HFFc6 (cell line): ENCODE measurements around the gene ANO9. TPM values are rescaled to one million over a fixed set of nuclear protein-coding genes. Genes with fewer than 3 reads are reported as not detected.

Source experiments
- DNase-seq: peaks from one replicate; pipeline ENCODE4 v3.0.0-alpha.2; 2018
- H3K27ac Mint-ChIP-seq: 2 replicates; pipeline ENCODE4 v1.8.0; 2020; ENCODE audit warnings: mild to moderate bottlenecking, mixed read lengths
- H3K27me3 Mint-ChIP-seq: 2 replicates; pipeline ENCODE4 v1.8.0; 2021; ENCODE audit warnings: mild to moderate bottlenecking, moderate library complexity, mixed read lengths; ENCODE audit not compliant: insufficient read depth
- H3K36me3 Mint-ChIP-seq: 2 replicates; pipeline ENCODE4 v1.8.0; 2021; ENCODE audit warnings: low read depth, mixed read lengths
- H3K4me1 Mint-ChIP-seq: 2 replicates; pipeline ENCODE4 v1.8.0; 2020; ENCODE audit warnings: low read depth, mixed read lengths
- H3K4me3 Mint-ChIP-seq: 2 replicates; pipeline ENCODE4 v1.8.0; 2020; ENCODE audit warnings: mild to moderate bottlenecking, moderate library complexity, mixed read lengths
- H3K9me3 Mint-ChIP-seq: 2 replicates; pipeline ENCODE4 v1.8.0; 2020; ENCODE audit warnings: mild to moderate bottlenecking, mixed read lengths
- total RNA-seq, 6 experiments: library from RNA; stranded (reverse); fragmentation: NEBNext Ultra II Directional; extraction: Animal tissue kit (Norgen Biotek cat#: 25700); gene quantifications; 2 replicates in 1 of 6; 3 replicates in 5 of 6; pipeline ENCODE4 v1.2.3, GENCODE V29; 2021
- TF ChIP-seq, protein P1 (sequence below): fragments of 200-600 bp; sonication (generic); IDR thresholded peaks from 2 replicates; pipeline ENCODE4 v1.5.0; 2021; ENCODE audit warnings: antibody characterized with exemption, mild to moderate bottlenecking

ANO9 gene
- total RNA-seq, 6 experiments from 2014 or later = not detected

GRCh38 chr11:459511-460220 is 17.9 kb upstream of the ANO9 start:
- TF ChIP-seq, protein P1, sequence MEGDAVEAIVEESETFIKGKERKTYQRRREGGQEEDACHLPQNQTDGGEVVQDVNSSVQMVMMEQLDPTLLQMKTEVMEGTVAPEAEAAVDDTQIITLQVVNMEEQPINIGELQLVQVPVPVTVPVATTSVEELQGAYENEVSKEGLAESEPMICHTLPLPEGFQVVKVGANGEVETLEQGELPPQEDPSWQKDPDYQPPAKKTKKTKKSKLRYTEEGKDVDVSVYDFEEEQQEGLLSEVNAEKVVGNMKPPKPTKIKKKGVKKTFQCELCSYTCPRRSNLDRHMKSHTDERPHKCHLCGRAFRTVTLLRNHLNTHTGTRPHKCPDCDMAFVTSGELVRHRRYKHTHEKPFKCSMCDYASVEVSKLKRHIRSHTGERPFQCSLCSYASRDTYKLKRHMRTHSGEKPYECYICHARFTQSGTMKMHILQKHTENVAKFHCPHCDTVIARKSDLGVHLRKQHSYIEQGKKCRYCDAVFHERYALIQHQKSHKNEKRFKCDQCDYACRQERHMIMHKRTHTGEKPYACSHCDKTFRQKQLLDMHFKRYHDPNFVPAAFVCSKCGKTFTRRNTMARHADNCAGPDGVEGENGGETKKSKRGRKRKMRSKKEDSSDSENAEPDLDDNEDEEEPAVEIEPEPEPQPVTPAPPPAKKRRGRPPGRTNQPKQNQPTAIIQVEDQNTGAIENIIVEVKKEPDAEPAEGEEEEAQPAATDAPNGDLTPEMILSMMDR = no peak
- Mint-ChIP-seq H3K4me3 (no peak overlapping the region), H3K9me3 (no peaks in the 10 kb centered on the region), H3K36me3 (peaks cover 15% of the 10 kb centered on the region), H3K27ac (no peak overlapping the region), H3K4me1 (no peaks in the 10 kb centered on the region), H3K27me3 (no peaks in the 10 kb centered on the region; the same call in 1 of the 2 replicates)
- DNase-seq = no peak

- no peaks in the 10 kb centered on the region for H3K4me1 Mint-ChIP-seq
- TF ChIP-seq, protein P1 = no peak
- no peaks in the 10 kb centered on the region for H3K9me3 Mint-ChIP-seq
- H3K27ac Mint-ChIP-seq = no peak overlapping the region
- no peak overlapping the region for H3K4me3 Mint-ChIP-seq
- DNase-seq = no peak
- H3K27me3 Mint-ChIP-seq = no peaks in the 10 kb centered on the region; the same call in 1 of the 2 replicates
- H3K36me3 Mint-ChIP-seq = peaks cover 19% of the 10 kb centered on the region
Observed at GRCh38 chr11:457111-457760, 15.4 kb upstream of the ANO9 start.

- TF ChIP-seq, protein P1 = no peak
- no peak overlapping the region for H3K27ac Mint-ChIP-seq
- H3K36me3 Mint-ChIP-seq = peaks cover 19% of the 10 kb centered on the region
- H3K9me3 Mint-ChIP-seq = no peaks in the 10 kb centered on the region
- H3K27me3 Mint-ChIP-seq = no peaks in the 10 kb centered on the region
- no peak for DNase-seq
- peaks cover 2% of the 10 kb centered on the region for H3K4me1 Mint-ChIP-seq
- H3K4me3 Mint-ChIP-seq = no peak overlapping the region
Observed at GRCh38 chr11:456533-456932, 14.7 kb upstream of the ANO9 start.

GRCh38 chr11:455566-456147 is 13.8 kb upstream of the ANO9 start:
- Mint-ChIP-seq H3K36me3 (peaks cover 19% of the 10 kb centered on the region), H3K4me3 (no peak overlapping the region), H3K27me3 (no peaks in the 10 kb centered on the region), H3K4me1 (peaks cover 8% of the 10 kb centered on the region), H3K27ac (no peak overlapping the region), H3K9me3 (no peaks in the 10 kb centered on the region)
- TF ChIP-seq, protein P1 = no peak
- no peak for DNase-seq

DNA sequence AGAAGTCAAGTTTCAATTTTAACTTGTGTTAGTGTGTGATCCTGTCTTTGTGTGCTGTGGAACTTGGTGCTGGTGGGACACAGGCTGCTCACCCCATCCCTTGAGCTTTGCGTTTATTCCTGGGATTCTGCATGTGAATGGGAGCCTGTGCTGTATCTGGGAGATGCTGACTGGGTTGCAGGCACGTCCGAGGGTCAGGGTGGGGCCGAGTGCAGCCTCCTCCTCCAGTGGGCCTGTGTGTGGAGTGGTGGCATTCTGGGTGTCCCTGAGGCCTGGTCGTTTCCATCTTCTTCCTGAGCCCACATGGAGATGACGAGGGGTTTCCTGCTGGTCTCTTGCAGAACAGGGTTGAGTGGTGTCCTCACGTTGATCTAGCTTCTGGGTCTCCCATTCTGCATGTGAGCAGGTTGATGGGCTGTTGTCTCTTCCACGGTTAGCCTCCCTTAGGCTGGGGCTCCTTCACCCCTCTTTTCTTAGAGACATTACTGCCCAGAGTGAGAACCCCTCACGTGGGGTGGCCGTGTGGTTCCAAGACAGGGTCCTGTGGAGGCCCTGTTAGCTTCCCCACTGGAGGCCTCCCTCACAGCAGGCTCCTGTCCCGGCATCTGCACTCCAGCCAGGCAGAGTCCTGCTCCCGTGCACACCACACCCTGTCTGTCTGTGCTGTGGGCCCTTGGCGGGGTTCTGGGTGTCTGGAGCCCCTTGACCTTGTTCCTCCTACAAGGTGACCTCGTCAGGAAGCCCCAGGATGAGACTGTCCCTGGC is 13.2 kb upstream of the ANO9 start:
- TF ChIP-seq, protein P1 = no peak
- Mint-ChIP-seq H3K36me3 (peaks cover 19% of the 10 kb centered on the region), H3K27me3 (no peaks in the 10 kb centered on the region), H3K4me3 (no peak overlapping the region), H3K4me1 (peaks cover 8% of the 10 kb centered on the region), H3K27ac (no peak overlapping the region; the same call in 1 of the 2 replicates), H3K9me3 (no peaks in the 10 kb centered on the region)
- no peak for DNase-seq
